Measurements from ENCODE around the gene TMEM151B.

TMEM151B gene

DNA sequence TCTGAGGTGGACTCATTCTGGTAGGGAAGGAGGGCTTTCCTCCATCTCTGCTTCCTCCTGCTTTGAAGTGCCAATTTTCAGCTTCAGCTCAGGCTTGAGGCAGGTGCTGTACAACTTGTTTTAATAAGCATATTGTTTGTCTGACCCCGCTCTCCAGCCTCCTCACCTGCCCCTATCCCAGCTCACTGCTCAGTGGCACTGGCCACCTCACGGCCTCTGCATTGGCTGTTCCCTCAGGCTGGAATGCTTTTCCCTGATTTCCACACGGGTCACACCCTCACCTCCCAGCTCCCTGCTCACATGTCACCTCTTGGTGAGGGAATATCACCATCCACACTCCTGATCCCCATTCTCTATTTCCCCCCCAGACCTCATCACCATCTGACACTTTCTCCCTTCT, 28.6 kb downstream of the TMEM151B start:
- H3K4me3 ChIP-seq (ENCODE audit: low read depth, low read length) = no peak overlapping the region
- H3K27ac ChIP-seq = no peak overlapping the region
- no peak for TF ChIP-seq CTCF (IDR thresholded peaks at IDR 0.05; ENCODE audit: low read depth, low read length)
- no peak for DNase-seq
- peaks cover 46% of the 10 kb centered on the region for H3K36me3 ChIP-seq
- no peaks in the 10 kb centered on the region for H3K27me3 ChIP-seq (ENCODE audit: insufficient read depth, low read depth, severe bottlenecking)
- H3K9me3 ChIP-seq (ENCODE audit: severe bottlenecking) = no peaks in the 10 kb centered on the region

- TF ChIP-seq CTCF (IDR thresholded peaks at IDR 0.05; ENCODE audit: low read depth, low read length) = no peak
- Histone ChIP-seq H3K9me3 (ENCODE audit: severe bottlenecking) (no peaks in the 10 kb centered on the region), H3K27me3 (ENCODE audit: insufficient read depth, low read depth, severe bottlenecking) (no peaks in the 10 kb centered on the region), H3K36me3 (peaks cover 61% of the 10 kb centered on the region), H3K4me3 (ENCODE audit: low read depth, low read length) (no peak overlapping the region), H3K27ac (peak overlapping the region; percentile 10)
- no peak for DNase-seq
These were observed 30.1 kb downstream of the TMEM151B start for GRCh38 chr6:44300292-44300823.

GRCh38 chr6:44301106-44301505, 30.9 kb downstream of the TMEM151B start:
- no peaks in the 10 kb centered on the region for H3K27me3 ChIP-seq (ENCODE audit: insufficient read depth, low read depth, severe bottlenecking)
- no peak for TF ChIP-seq CTCF (IDR thresholded peaks at IDR 0.05; ENCODE audit: low read depth, low read length)
- peaks cover 68% of the 10 kb centered on the region for H3K36me3 ChIP-seq
- H3K4me3 ChIP-seq (ENCODE audit: low read depth, low read length) = no peak overlapping the region
- H3K9me3 ChIP-seq (ENCODE audit: severe bottlenecking) = no peaks in the 10 kb centered on the region
- no peak for DNase-seq
- peak overlapping the region; percentile 25 for H3K27ac ChIP-seq

GRCh38 chr6:44301782-44302564, 31.7 kb downstream of the TMEM151B start:
- TF ChIP-seq CTCF (IDR thresholded peaks at IDR 0.05; ENCODE audit: low read depth, low read length) = no peak
- H3K4me3 ChIP-seq (ENCODE audit: low read depth, low read length) = no peak overlapping the region
- no peaks in the 10 kb centered on the region for H3K27me3 ChIP-seq (ENCODE audit: insufficient read depth, low read depth, severe bottlenecking)
- no peak for DNase-seq
- peak overlapping the region; percentile 25; the same call in 1 of the 2 replicates for H3K27ac ChIP-seq
- H3K36me3 ChIP-seq = peaks cover 77% of the 10 kb centered on the region
- H3K9me3 ChIP-seq (ENCODE audit: severe bottlenecking) = no peaks in the 10 kb centered on the region

- Histone ChIP-seq H3K27ac (no peak overlapping the region), H3K27me3 (ENCODE audit: insufficient read depth, low read depth, severe bottlenecking) (no peaks in the 10 kb centered on the region), H3K4me3 (ENCODE audit: low read depth, low read length) (no peak overlapping the region), H3K36me3 (peaks cover 86% of the 10 kb centered on the region), H3K9me3 (ENCODE audit: severe bottlenecking) (no peaks in the 10 kb centered on the region)
- DNase-seq = no peak
- no peak for TF ChIP-seq CTCF (IDR thresholded peaks at IDR 0.05; ENCODE audit: low read depth, low read length)
These were observed 32.6 kb downstream of the TMEM151B start for GRCh38 chr6:44302856-44303255.
